ENCODE data around the gene LIX1.
A peak's percentile ranks its signal among the peaks of the same experiment; 100 is the strongest.

Gene LIX1

DNA sequence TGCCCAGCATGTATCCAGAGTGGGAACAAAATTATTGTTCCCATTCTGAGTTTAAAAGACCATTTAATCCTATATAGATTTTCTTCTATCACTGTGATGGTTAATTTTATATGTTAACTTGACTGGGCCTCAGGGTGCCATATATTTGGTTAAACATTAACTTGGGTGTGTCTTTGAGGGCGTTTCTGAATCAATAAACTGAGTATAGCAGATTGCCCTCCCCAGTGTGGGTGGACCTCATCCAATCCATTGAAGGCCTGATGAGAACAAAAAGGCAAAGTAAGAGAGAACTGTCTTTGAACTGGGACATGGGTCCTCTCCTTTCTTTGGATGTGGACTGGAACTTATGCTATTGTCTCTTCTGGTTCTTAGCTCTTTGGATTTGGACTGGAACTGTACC, 23.3 kb upstream of the LIX1 start:
- Histone ChIP-seq H3K9me3 (ENCODE audit: control insufficient read depth, insufficient read depth, low read depth, low read length) (no peaks in the 10 kb centered on the region), H3K4me3 (ENCODE audit: low read depth, low read length) (no peak overlapping the region), H3K36me3 (ENCODE audit: control insufficient read depth in 2 of 2, insufficient read depth in 1 of 2, low read length in 2 of 2) (peaks cover 55 to 74% of the 10 kb centered on the region in 2 experiments), H3K4me1 (ENCODE audit: control insufficient read depth, insufficient read depth, low read length) (no peaks in the 10 kb centered on the region), H3K27ac (ENCODE audit: extremely low read depth, low read depth, low read length) (no peak overlapping the region)
- CTCF ChIA-PET, result interaction anchor here (1.1 to 4.2 kb wide), 2 partner anchors 22 to 414 kb away, joined by 3 to 14 read pairs; no protein-coding TSS in a partner anchor
- TF ChIP-seq ZNF704 (tag by site-specific recombination; IDR thresholded peaks at IDR 0.05) (no peak), ZNF16 (tag by site-specific recombination; IDR thresholded peaks at IDR 0.05; ENCODE audit: low read depth) (no peak), ZFP37 (tag by site-specific recombination; IDR thresholded peaks at IDR 0.05) (no peak), ZNF521 (tag by site-specific recombination; IDR thresholded peaks at IDR 0.05) (no peak), SP3 (tag by site-specific recombination; IDR thresholded peaks at IDR 0.05) (no peak), ZNF626 (tag by site-specific recombination; IDR thresholded peaks at IDR 0.05) (no peak), ZNF37A (tag by site-specific recombination; IDR thresholded peaks at IDR 0.05) (no peak)
- POLR2A ChIA-PET, result no interaction called here

DNA sequence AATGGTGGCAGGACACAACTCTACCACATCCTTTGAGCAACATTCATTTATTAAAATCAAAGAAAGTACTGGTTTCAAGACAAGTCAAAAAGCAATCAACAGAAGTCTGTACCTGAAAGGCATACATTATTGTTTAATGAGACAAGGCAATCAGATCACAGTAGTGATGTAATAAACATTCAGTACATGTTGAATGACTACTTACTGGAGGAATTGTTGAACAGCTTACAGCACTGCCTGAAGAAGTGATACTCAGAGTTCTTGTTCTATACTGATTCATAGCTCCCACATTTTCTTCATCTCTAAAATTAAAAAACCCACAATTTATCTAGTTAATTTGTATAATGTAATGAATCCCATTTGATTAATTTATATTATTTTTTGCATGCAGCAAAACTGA, 22.4 kb upstream of the LIX1 start:
- Histone ChIP-seq H3K4me3 (ENCODE audit: low read depth, low read length) (no peak overlapping the region), H3K27ac (ENCODE audit: extremely low read depth, low read depth, low read length) (no peak overlapping the region), H3K9me3 (ENCODE audit: control insufficient read depth, insufficient read depth, low read depth, low read length) (no peaks in the 10 kb centered on the region), H3K4me1 (ENCODE audit: control insufficient read depth, insufficient read depth, low read length) (no peaks in the 10 kb centered on the region), H3K36me3 (ENCODE audit: control insufficient read depth in 2 of 2, insufficient read depth in 1 of 2, low read length in 2 of 2) (peaks cover 48 to 75% of the 10 kb centered on the region in 2 experiments)
- POLR2A ChIA-PET, result no interaction called here
- CTCF ChIA-PET, result interaction anchor here (0.5 to 9.3 kb wide), 9 partner anchors 26 to 549 kb away, joined by 3 to 97 read pairs (median 5); no protein-coding TSS in a partner anchor
- TF ChIP-seq SCRT2 (tag by site-specific recombination; IDR thresholded peaks at IDR 0.05) (peak; percentile 49), ZNF350 (tag by site-specific recombination; IDR thresholded peaks at IDR 0.05) (no peak)

- no peaks in the 10 kb centered on the region for H3K4me1 ChIP-seq (ENCODE audit: control insufficient read depth, insufficient read depth, low read length)
- H3K36me3 ChIP-seq (ENCODE audit: control insufficient read depth in 2 of 2, insufficient read depth in 1 of 2, low read length in 2 of 2), result peaks cover 45 to 73% of the 10 kb centered on the region in 2 experiments
- H3K9me3 ChIP-seq (ENCODE audit: control insufficient read depth, insufficient read depth, low read depth, low read length), result no peaks in the 10 kb centered on the region
- TF ChIP-seq ZNF121 (tag by site-specific recombination; IDR thresholded peaks at IDR 0.05) (peak; percentile 90), ZEB2 (tag by site-specific recombination; IDR thresholded peaks at IDR 0.05) (no peak)
- H3K4me3 ChIP-seq (ENCODE audit: low read depth, low read length), result no peak overlapping the region
- ChIA-PET CTCF (interaction anchor here (0.6 to 9.3 kb wide), 23 partner anchors 10 to 1614 kb away, joined by 3 to 97 read pairs (median 4); no protein-coding TSS in a partner anchor), POLR2A (no interaction called here)
- no peak overlapping the region for H3K27ac ChIP-seq (ENCODE audit: extremely low read depth, low read depth, low read length)
These were observed 21.4 kb upstream of the LIX1 start for GRCh38 chr5:97163790-97164285.

GRCh38 chr5:97163360-97163764, 21.0 kb upstream of the LIX1 start:
- TF ChIP-seq ZNF654 (tag by site-specific recombination; IDR thresholded peaks at IDR 0.05; ENCODE audit: low read depth) (peak; percentile 25), SP2 (tag by site-specific recombination; IDR thresholded peaks at IDR 0.05) (no peak)
- Histone ChIP-seq H3K4me1 (ENCODE audit: control insufficient read depth, insufficient read depth, low read length) (no peaks in the 10 kb centered on the region), H3K27ac (ENCODE audit: extremely low read depth, low read depth, low read length) (no peak overlapping the region), H3K9me3 (ENCODE audit: control insufficient read depth, insufficient read depth, low read depth, low read length) (no peaks in the 10 kb centered on the region), H3K4me3 (ENCODE audit: low read depth, low read length) (no peak overlapping the region), H3K36me3 (ENCODE audit: control insufficient read depth in 2 of 2, insufficient read depth in 1 of 2, low read length in 2 of 2) (peaks cover 40 to 68% of the 10 kb centered on the region in 2 experiments)
- ChIA-PET POLR2A (no interaction called here), CTCF (interaction anchor here (0.5 to 9.3 kb wide), 33 partner anchors 10 to 1915 kb away, joined by 3 to 97 read pairs (median 4); no protein-coding TSS in a partner anchor)

DNA sequence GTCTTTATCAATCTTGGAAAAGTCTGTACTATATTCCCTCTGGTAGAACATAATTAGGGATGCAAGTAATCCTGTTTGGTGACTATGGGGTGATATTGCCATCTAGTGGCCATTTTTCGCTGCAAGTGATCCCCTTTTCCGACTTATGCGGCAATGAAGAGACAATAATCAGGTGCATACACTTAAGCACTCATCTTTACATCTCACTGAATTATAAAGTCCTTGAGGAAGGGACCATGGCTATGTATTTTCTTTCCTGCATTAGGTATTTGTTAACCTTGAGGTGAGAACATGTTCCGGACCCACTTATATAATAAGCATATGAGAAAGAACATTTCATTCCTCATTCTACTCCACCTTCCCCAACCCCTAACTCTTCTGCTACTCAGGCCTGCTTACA, 19.6 kb upstream of the LIX1 start:
- no peak overlapping the region for H3K27ac ChIP-seq (ENCODE audit: extremely low read depth, low read depth, low read length)
- peaks cover 29 to 57% of the 10 kb centered on the region in 2 experiments for H3K36me3 ChIP-seq (ENCODE audit: control insufficient read depth in 2 of 2, insufficient read depth in 1 of 2, low read length in 2 of 2)
- POLR2A ChIA-PET, result no interaction called here
- no peaks in the 10 kb centered on the region for H3K9me3 ChIP-seq (ENCODE audit: control insufficient read depth, insufficient read depth, low read depth, low read length)
- no peak overlapping the region for H3K4me3 ChIP-seq (ENCODE audit: low read depth, low read length)
- H3K4me1 ChIP-seq (ENCODE audit: control insufficient read depth, insufficient read depth, low read length), result no peaks in the 10 kb centered on the region
- CTCF ChIA-PET, result interaction anchor here (0.6 to 9.3 kb wide), 56 partner anchors 9 to 1727 kb away, joined by 3 to 97 read pairs (median 4); partner anchors contain the start of genes LIX1 and RIOK2
- TF ChIP-seq ZNF366 (tag by site-specific recombination; conservative IDR thresholded peaks at IDR 0.05) (0 out of 2 replicates have a peak, but pooled peaks have one; percentile 52), ZSCAN30 (tag by site-specific recombination; IDR thresholded peaks at IDR 0.05) (peak; percentile 58; the same call in 1 of the 2 replicates), ZNF157 (tag by site-specific recombination; IDR thresholded peaks at IDR 0.05) (no peak), AEBP2 (tag by site-specific recombination; IDR thresholded peaks at IDR 0.05; ENCODE audit: borderline replicate concordance) (no peak), ZNF660 (tag by site-specific recombination; IDR thresholded peaks at IDR 0.05) (peak; percentile 69), ZFHX2 (tag by site-specific recombination; conservative IDR thresholded peaks at IDR 0.05) (no peak), ZBTB48 (tag by site-specific recombination; IDR thresholded peaks at IDR 0.05) (0 out of 2 replicates have a peak, but pooled peaks have one; percentile 44), IKZF3 (tag by site-specific recombination; IDR thresholded peaks at IDR 0.05) (peak; percentile 67), ZNF768 (tag by site-specific recombination; IDR thresholded peaks at IDR 0.05) (no peak)
